SK-N-MC (cell line): ENCODE data around the gene CAMK1.

Experiments
- EZH2 ChIP-seq: fragments of 200-600 bp; sonication (generic); IDR thresholded peaks from one replicate; pipeline ENCODE4 v1.6.1; 2017; ENCODE audit warnings: antibody characterized with exemption
- FOXP2 ChIP-seq: optimal IDR thresholded peaks from 2 replicates; pipeline ENCODE3; 2011; ENCODE audit warnings: mild to moderate bottlenecking, moderate library complexity; ENCODE audit not compliant: insufficient read depth; ENCODE audit errors: extremely low read length, control extremely low read depth
- POLR2AphosphoS5 ChIP-seq: IDR thresholded peaks from 2 replicates; pipeline ENCODE4 v1.6.1; 2012; ENCODE audit warnings: mild to moderate bottlenecking, low read depth, low read length, borderline replicate concordance

- TF ChIP-seq POLR2AphosphoS5 = no peak
- no peak for TF ChIP-seq EZH2
- no peak for TF ChIP-seq FOXP2
These were observed 7.3 kb upstream of the CAMK1 start for GRCh38 chr3:9776896-9777693.
